ENCODE measurements around the gene RPUSD1.
"Not testable (repeated sequence)": the region's sequence is repeated elsewhere in the genome, so short reads cannot be mapped to it uniquely, and the experiment has no call there.

The RPUSD1 gene

DNA sequence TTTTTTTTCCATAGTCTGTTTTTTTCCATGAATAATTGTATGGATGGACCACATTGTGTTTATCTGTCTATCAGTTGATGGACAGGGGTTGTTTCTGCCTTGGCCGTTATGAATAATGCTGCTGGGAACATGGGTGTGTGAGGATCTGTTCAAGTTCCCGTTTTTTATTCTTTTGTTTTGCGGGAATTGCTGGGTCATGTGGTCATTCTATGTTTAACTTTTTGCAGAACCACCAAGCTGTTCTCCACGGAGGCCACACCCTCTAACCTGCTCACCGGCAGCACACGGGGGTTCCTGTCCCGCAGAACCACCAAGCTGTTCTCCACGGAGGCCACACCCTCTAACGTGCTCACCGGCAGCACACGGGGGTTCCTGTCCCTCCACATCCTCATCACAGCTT, 33.5 kb downstream of the RPUSD1 start:
- DNase-seq (ENCODE audit: low read depth), result no peak
- H3K4me3 ChIP-seq (ENCODE audit: low read depth, low read length), result no peak overlapping the region
- TF ChIP-seq, protein P1, sequence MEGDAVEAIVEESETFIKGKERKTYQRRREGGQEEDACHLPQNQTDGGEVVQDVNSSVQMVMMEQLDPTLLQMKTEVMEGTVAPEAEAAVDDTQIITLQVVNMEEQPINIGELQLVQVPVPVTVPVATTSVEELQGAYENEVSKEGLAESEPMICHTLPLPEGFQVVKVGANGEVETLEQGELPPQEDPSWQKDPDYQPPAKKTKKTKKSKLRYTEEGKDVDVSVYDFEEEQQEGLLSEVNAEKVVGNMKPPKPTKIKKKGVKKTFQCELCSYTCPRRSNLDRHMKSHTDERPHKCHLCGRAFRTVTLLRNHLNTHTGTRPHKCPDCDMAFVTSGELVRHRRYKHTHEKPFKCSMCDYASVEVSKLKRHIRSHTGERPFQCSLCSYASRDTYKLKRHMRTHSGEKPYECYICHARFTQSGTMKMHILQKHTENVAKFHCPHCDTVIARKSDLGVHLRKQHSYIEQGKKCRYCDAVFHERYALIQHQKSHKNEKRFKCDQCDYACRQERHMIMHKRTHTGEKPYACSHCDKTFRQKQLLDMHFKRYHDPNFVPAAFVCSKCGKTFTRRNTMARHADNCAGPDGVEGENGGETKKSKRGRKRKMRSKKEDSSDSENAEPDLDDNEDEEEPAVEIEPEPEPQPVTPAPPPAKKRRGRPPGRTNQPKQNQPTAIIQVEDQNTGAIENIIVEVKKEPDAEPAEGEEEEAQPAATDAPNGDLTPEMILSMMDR (IDR thresholded peaks at IDR 0.05; ENCODE audit: control insufficient read depth, extremely low read depth, insufficient read depth), result no peak

DNA sequence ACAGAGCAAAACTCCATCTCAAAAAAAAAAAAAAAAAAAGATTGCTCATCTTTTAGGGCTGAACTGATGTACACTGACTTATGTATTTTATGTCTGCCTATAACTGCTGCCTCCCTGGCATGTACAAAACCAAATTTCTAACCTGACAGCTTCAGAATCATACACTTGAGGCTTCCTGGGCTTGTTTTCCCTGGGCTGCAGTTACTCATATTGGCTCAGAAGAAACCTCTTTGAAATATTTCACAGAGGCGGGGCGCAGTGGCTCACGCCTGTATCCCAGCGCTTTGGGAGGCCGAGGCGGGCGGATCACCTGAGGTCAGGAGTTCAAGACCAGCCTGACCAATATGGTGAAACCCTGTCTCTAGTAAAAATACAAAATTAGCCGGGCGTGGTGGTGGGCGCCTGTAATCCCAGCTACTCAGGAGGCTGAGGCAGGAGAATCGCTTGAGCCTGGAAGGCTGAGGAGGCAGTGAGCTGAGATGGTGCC, 34.0 kb downstream of the RPUSD1 start:
- not testable (repeated sequence) for DNase-seq (ENCODE audit: low read depth); H3K4me3 ChIP-seq (ENCODE audit: low read depth, low read length)

DNA sequence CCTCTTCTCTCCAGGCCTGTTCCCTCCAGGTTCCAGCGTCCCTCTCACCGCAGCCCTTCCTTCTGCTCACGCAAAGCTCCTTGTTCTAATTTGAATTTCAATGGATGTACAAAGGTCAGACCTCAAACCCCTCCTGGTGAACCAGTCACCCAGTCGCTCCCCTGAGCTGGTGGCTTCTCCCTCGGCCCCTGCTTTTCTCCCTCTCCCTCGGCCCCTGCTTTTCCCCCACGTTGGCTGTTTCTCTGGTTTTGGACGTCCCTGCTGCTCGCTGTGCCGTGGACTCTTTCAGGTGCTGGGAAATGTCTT, 36.2 kb downstream of the RPUSD1 start:
- H3K4me3 ChIP-seq (ENCODE audit: low read depth, low read length), result no peak overlapping the region
- no peak for DNase-seq (ENCODE audit: low read depth)
- TF ChIP-seq, protein P1 (IDR thresholded peaks at IDR 0.05; ENCODE audit: control insufficient read depth, extremely low read depth, insufficient read depth), result no peak

DNA sequence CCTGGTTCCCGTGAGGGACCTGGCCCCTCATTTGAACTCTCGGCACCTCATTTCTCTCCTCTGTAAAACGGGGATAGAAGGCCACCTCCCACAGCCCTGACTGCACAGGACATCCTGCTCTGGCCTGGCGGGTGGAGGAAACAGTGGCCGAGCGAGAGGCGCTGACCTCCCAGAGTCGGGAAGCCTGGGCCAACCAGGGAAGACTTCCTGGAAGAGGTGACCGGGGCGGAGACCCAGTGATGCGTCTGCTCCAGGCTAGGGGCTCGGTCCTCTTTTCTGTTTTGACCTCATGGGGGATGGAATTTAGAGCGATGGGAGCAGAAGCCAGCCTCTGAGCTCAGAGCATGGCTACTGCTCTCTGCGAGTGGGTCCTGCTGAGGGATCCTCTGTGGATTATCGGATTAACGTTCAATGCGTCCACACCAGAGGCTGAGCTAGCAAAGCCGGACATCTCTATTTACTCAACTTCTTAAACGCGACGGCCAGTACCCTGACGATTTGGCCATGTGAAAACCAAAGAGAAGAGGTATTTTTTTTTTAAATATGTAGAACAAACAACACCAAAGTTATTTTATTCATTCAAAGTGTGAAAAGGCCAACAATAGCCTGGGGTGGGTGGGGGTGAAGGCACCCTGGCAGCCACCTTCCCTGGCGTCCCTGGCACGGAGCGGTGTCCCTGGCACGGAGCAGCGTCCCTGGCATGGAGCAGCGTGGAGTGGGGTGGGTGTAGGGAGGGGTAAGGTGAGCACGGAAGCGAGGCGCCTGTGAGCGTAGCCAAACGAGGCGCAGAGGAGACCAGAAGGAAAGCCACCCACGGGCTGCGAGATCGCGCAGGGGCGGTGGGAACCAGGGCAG, 36.8 kb downstream of the RPUSD1 start:
- DNase-seq (ENCODE audit: low read depth), result no peak
- H3K4me3 ChIP-seq (ENCODE audit: low read depth, low read length), result no peak overlapping the region
- TF ChIP-seq, protein P1 (IDR thresholded peaks at IDR 0.05; ENCODE audit: control insufficient read depth, extremely low read depth, insufficient read depth), result no peak

DNA sequence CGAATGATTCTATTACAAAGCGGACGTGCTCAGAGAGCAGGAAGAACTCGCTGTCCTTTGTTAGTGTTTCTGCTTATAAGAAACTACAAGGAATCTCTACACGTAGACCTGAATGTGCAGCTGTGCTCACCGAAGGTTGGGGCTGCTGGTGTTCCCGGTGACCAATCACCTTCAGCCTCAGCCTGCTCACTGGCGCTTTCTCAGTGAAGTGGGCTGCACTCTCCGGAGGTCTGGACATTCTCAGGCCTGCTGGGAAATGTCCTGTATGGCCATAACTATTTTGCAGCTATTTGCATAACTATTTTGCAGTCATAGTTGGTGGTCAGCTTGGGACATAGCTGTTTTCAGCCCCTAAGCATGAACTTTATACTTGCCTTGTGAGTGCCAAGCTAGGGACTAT, 37.7 kb downstream of the RPUSD1 start:
- H3K4me3 ChIP-seq (ENCODE audit: low read depth, low read length), result no peak overlapping the region
- DNase-seq (ENCODE audit: low read depth), result no peak
- TF ChIP-seq, protein P1 (IDR thresholded peaks at IDR 0.05; ENCODE audit: control insufficient read depth, extremely low read depth, insufficient read depth), result no peak

DNA sequence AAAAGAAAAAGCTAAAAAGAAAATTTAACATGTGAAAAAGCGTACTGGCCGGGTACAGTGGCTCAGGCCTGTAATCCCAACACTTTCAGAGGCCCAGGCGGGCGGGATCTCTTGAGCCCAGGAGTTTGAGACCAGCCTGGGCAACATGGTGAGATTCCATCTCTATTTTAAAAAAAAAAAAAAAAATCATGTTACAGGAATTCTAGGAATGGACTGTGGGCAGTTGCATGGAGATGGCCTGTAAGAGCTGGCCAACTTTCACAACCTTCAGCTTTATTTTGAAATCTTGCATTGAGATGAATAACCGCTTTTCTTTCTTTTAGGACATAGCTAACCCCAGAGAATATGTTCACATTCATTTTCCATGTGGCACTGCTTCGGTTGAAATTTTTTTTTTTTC, 39.2 kb downstream of the RPUSD1 start:
- no peak overlapping the region for H3K4me3 ChIP-seq (ENCODE audit: low read depth, low read length)
- TF ChIP-seq, protein P1 (IDR thresholded peaks at IDR 0.05; ENCODE audit: control insufficient read depth, extremely low read depth, insufficient read depth), result no peak
- DNase-seq (ENCODE audit: low read depth), result no peak

DNA sequence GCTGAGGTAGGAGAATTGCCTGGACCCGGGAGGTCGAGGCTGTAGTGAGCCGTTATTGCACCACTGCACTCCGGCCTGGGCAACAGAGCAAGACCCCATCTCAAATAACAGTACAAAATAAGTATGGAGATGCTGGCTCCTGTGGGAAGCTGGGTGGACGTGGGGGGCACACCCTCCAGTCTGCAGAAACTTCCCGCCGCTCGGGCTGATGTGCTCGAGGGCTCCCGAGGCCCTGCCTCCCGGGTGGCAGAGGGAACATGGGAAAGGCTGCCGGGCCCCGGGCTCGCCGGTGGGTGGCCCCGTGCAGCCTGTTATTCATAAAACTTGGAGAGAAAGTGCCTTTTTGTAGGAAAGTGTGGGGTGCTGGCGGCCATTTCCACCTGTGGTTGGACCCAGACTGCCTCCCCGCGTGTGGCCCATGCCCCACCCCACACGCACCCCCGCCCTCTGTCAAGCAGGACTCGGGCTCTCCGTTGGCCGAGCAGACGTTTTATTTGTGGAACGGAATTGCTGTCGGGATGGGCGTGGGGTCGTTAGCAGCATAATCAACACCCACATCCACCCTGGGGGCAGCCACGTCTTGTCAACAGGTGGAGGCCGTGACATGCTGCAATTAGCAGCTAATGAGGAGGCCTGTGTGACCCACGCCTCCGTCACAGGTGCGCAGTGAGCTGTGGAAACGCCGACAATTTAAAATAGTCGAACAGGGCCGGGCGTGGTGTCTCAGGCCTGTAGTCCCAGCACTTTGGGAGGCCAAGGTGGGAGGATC, 40.0 kb downstream of the RPUSD1 start:
- TF ChIP-seq, protein P1 (IDR thresholded peaks at IDR 0.05; ENCODE audit: control insufficient read depth, extremely low read depth, insufficient read depth), result no peak
- no peak overlapping the region for H3K4me3 ChIP-seq (ENCODE audit: low read depth, low read length)
- no peak for DNase-seq (ENCODE audit: low read depth)
